ENCODE results near the gene PCDHGB1.
A peak's percentile ranks its signal among the peaks of the same experiment; 100 is the strongest.

PCDHGB1 gene

GRCh38 chr5:141319202-141319601 is 30.7 kb upstream of the PCDHGB1 start:
- peaks cover 30% of the 10 kb centered on the region; the same call in 1 of the 2 replicates for H3K9me3 ChIP-seq (ENCODE audit: insufficient read depth, low read length)
- no peaks in the 10 kb centered on the region for H4K20me1 ChIP-seq (ENCODE audit: insufficient read depth, low read length)
- H3K27me3 ChIP-seq (ENCODE audit: low read depth, low read length) = no peaks in the 10 kb centered on the region
- no peak overlapping the region for H3K9ac ChIP-seq (ENCODE audit: low read length)
- H3K4me2 ChIP-seq (ENCODE audit: low read length) = peak overlapping the region; percentile 70; the same call in 1 of the 2 replicates
- H3K4me1 ChIP-seq (ENCODE audit: low read length) = peaks cover 26% of the 10 kb centered on the region
- no peak for TF ChIP-seq EZH2phosphoT487 (IDR thresholded peaks at IDR 0.05; ENCODE audit: low read depth)
- no peak for TF ChIP-seq CTCF (IDR thresholded peaks at IDR 0.05; ENCODE audit: low read depth, low read length)
- H3K4me3 ChIP-seq (ENCODE audit: low read length) = peak overlapping the region; percentile 97; the same call in 1 of the 2 replicates
- peaks cover 50% of the 10 kb centered on the region for H3K79me2 ChIP-seq (ENCODE audit: low read length)
- H3K27ac ChIP-seq (ENCODE audit: low read length) = no peak overlapping the region
- peaks cover 47% of the 10 kb centered on the region for H3K36me3 ChIP-seq (replicated peaks; ENCODE audit: low read depth, low read length)
- H2AFZ ChIP-seq (ENCODE audit: low read depth, low read length) = no peak overlapping the region

DNA sequence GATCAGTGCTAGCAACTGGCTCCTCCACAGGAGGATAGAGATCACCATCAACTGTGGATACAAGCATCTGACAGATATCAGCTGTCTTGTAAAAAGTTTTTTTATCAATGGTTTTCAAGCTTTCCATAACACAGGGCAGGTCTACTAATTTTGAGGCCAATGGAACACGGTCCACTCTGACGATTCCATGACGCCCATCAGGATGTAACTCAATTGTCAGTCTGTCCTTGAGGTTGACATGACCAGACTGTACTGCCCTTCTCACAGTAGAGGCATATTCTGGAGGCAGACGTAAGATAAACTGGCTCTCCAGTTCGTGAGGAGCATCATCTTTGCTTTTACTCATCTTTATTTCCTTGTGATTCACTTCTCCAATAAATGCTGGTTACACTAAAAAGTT is 30.2 kb upstream of the PCDHGB1 start:
- Histone ChIP-seq H3K27ac (ENCODE audit: low read length) (peak overlapping the region; percentile 85; the same call in 1 of the 2 replicates), H3K4me3 (ENCODE audit: low read length) (peak overlapping the region; percentile 97), H3K4me1 (ENCODE audit: low read length) (peaks cover 25% of the 10 kb centered on the region), H4K20me1 (ENCODE audit: insufficient read depth, low read length) (no peaks in the 10 kb centered on the region), H3K9ac (ENCODE audit: low read length) (peak overlapping the region; percentile 94; the same call in 1 of the 2 replicates), H3K36me3 (replicated peaks; ENCODE audit: low read depth, low read length) (peaks cover 43% of the 10 kb centered on the region), H3K4me2 (ENCODE audit: low read length) (peak overlapping the region; percentile 70), H3K79me2 (ENCODE audit: low read length) (peaks cover 49% of the 10 kb centered on the region), H2AFZ (ENCODE audit: low read depth, low read length) (no peak overlapping the region), H3K27me3 (ENCODE audit: low read depth, low read length) (no peaks in the 10 kb centered on the region), H3K9me3 (ENCODE audit: insufficient read depth, low read length) (peaks cover 30% of the 10 kb centered on the region; the same call in 1 of the 2 replicates)
- no peak for TF ChIP-seq CTCF (IDR thresholded peaks at IDR 0.05; ENCODE audit: low read depth, low read length)
- TF ChIP-seq EZH2phosphoT487 (IDR thresholded peaks at IDR 0.05; ENCODE audit: low read depth) = no peak

GRCh38 chr5:141320225-141321169 is 29.4 kb upstream of the PCDHGB1 start, which contains the start of gene TAF7:
TSS of gene TAF7 (minus strand) at chr5:141320784. CDS start at chr5:141320044, 740 bp downstream.
- Histone ChIP-seq H2AFZ (ENCODE audit: low read depth, low read length) (peak within 1 kb of the TSS; percentile 93; the same call in 1 of the 2 replicates), H3K27me3 (ENCODE audit: low read depth, low read length) (no peaks in the 10 kb centered on the region), H3K27ac (ENCODE audit: low read length) (peak within 1 kb of the TSS; percentile 85), H3K4me2 (ENCODE audit: low read length) (peak within 1 kb of the TSS; percentile 78), H4K20me1 (ENCODE audit: insufficient read depth, low read length) (no peaks in the 10 kb centered on the region), H3K36me3 (replicated peaks; ENCODE audit: low read depth, low read length) (peaks cover 35% of the 10 kb centered on the region), H3K9me3 (ENCODE audit: insufficient read depth, low read length) (peaks cover 30% of the 10 kb centered on the region; the same call in 1 of the 2 replicates), H3K4me3 (ENCODE audit: low read length) (peak within 1 kb of the TSS; percentile 97), H3K9ac (ENCODE audit: low read length) (peak within 1 kb of the TSS; percentile 94), H3K4me1 (ENCODE audit: low read length) (peaks cover 25% of the 10 kb centered on the region), H3K79me2 (ENCODE audit: low read length) (peaks cover 41% of the 10 kb centered on the region)
- TF ChIP-seq EZH2phosphoT487 (IDR thresholded peaks at IDR 0.05; ENCODE audit: low read depth) = no peak
- peak; percentile 67 for TF ChIP-seq CTCF (IDR thresholded peaks at IDR 0.05; ENCODE audit: low read depth, low read length)

DNA sequence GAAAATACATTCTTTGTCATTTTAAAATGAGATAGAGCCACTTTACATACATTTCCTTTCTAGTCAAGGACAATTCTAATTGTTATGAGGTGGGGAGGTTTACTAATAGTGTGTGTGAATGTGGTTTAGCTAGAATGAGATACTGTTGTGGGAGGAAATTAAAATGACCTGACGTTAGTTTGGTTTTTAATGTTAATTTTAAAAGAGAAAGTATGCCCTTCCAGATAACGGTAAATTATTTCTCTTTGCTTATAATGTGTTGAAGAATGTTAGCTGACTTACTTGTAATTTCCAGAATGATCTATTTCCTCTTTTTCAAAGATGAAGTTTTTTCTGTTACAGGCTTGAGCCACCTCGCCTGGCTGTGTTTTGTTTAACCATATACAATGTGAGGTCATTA is 27.6 kb upstream of the PCDHGB1 start:
- no peak overlapping the region for H3K9ac ChIP-seq (ENCODE audit: low read length)
- no peaks in the 10 kb centered on the region for H4K20me1 ChIP-seq (ENCODE audit: insufficient read depth, low read length)
- no peak overlapping the region for H2AFZ ChIP-seq (ENCODE audit: low read depth, low read length)
- H3K4me2 ChIP-seq (ENCODE audit: low read length) = peak overlapping the region; percentile 55
- peak overlapping the region; percentile 69 for H3K27ac ChIP-seq (ENCODE audit: low read length)
- H3K79me2 ChIP-seq (ENCODE audit: low read length) = peaks cover 30% of the 10 kb centered on the region
- peaks cover 25% of the 10 kb centered on the region for H3K36me3 ChIP-seq (replicated peaks; ENCODE audit: low read depth, low read length)
- no peaks in the 10 kb centered on the region for H3K27me3 ChIP-seq (ENCODE audit: low read depth, low read length)
- peaks cover 27% of the 10 kb centered on the region for H3K4me1 ChIP-seq (ENCODE audit: low read length)
- TF ChIP-seq CTCF (IDR thresholded peaks at IDR 0.05; ENCODE audit: low read depth, low read length) (no peak), EZH2phosphoT487 (IDR thresholded peaks at IDR 0.05; ENCODE audit: low read depth) (no peak)
- peaks cover 26% of the 10 kb centered on the region; the same call in 1 of the 2 replicates for H3K9me3 ChIP-seq (ENCODE audit: insufficient read depth, low read length)
- H3K4me3 ChIP-seq (ENCODE audit: low read length) = peak overlapping the region; percentile 43

Measured in OCI-LY3 (cell line).